Measurements from ENCODE around the gene DENND5A.
"Not testable (repeated sequence)": the region's sequence is repeated elsewhere in the genome, so short reads cannot be mapped to it uniquely, and the experiment has no call there.

The DENND5A gene

GRCh38 chr11:9264316-9265210, 587 bp downstream of the DENND5A start:
- no peak for DNase-seq

- DNase-seq = no peak
These were observed 1.3 kb downstream of the DENND5A start for GRCh38 chr11:9263840-9264315.

- not testable (repeated sequence) for DNase-seq
These were observed 4.4 kb downstream of the DENND5A start for GRCh38 chr11:9260838-9261146.

- no peak for DNase-seq
These were observed 4.9 kb downstream of the DENND5A start for GRCh38 chr11:9259981-9260837.

GRCh38 chr11:9258279-9258678, 6.9 kb downstream of the DENND5A start:
- not testable (repeated sequence) for DNase-seq

- DNase-seq = no peak
These were observed 10.7 kb downstream of the DENND5A start for GRCh38 chr11:9254416-9254815.

- DNase-seq = no peak
These were observed 12.1 kb downstream of the DENND5A start for GRCh38 chr11:9253086-9253485.

- DNase-seq = no peak
These were observed 13.8 kb downstream of the DENND5A start for GRCh38 chr11:9251311-9251710.

GRCh38 chr11:9250139-9250582, 15.0 kb downstream of the DENND5A start:
- DNase-seq = no peak

GRCh38 chr11:9249252-9249651, 15.9 kb downstream of the DENND5A start:
- no peak for DNase-seq

- no peak for DNase-seq
These were observed 17.3 kb downstream of the DENND5A start for GRCh38 chr11:9247863-9248262.

- not testable (repeated sequence) for DNase-seq
These were observed 28.9 kb downstream of the DENND5A start for GRCh38 chr11:9236242-9236641.

- DNase-seq = no peak
These were observed 32.7 kb downstream of the DENND5A start for GRCh38 chr11:9232482-9232881.

GRCh38 chr11:9231848-9232177, 33.3 kb downstream of the DENND5A start:
- no peak for DNase-seq

- no peak for DNase-seq
These were observed 34.9 kb downstream of the DENND5A start for GRCh38 chr11:9230296-9230695.

GRCh38 chr11:9228091-9228490, 37.1 kb downstream of the DENND5A start:
- DNase-seq = no peak

- no peak for DNase-seq
These were observed 39.3 kb downstream of the DENND5A start for GRCh38 chr11:9225748-9226298.

- DNase-seq = no peak
These were observed 42.5 kb downstream of the DENND5A start for GRCh38 chr11:9222654-9223053.

- not testable (repeated sequence) for DNase-seq
These were observed 44.3 kb downstream of the DENND5A start for GRCh38 chr11:9220853-9221252.

- no peak for DNase-seq
These were observed 45.6 kb downstream of the DENND5A start for GRCh38 chr11:9219572-9219971.

GRCh38 chr11:9219115-9219514, 46.0 kb downstream of the DENND5A start:
- no peak for DNase-seq

- no peak for DNase-seq
These were observed 50.4 kb downstream of the DENND5A start for GRCh38 chr11:9214765-9215164.

GRCh38 chr11:9211322-9211721, 53.8 kb downstream of the DENND5A start:
- DNase-seq = no peak

GRCh38 chr11:9210922-9211320, 54.2 kb downstream of the DENND5A start:
- DNase-seq = no peak
